A673 (cell line): ENCODE measurements around the gene MYLIP.

Experiments
- EZH2 ChIP-seq: fragments of 200-600 bp; sonication (generic); IDR thresholded peaks from 2 replicates; pipeline ENCODE4 v1.6.1; 2017; ENCODE audit warnings: borderline replicate concordance, low read depth, mild to moderate bottlenecking, mixed read lengths, antibody characterized with exemption, low read length; ENCODE audit not compliant: poor library complexity, severe bottlenecking
- TF ChIP-seq, protein P1 (sequence below): fragments of 300-800, 200-600 bp; sonication (generic); conservative IDR thresholded peaks from 2 replicates; pipeline ENCODE4 v1.5.1; 2017; ENCODE audit warnings: low read depth, mild to moderate bottlenecking, antibody characterized with exemption, low read length, moderate library complexity, mixed read lengths

DNA sequence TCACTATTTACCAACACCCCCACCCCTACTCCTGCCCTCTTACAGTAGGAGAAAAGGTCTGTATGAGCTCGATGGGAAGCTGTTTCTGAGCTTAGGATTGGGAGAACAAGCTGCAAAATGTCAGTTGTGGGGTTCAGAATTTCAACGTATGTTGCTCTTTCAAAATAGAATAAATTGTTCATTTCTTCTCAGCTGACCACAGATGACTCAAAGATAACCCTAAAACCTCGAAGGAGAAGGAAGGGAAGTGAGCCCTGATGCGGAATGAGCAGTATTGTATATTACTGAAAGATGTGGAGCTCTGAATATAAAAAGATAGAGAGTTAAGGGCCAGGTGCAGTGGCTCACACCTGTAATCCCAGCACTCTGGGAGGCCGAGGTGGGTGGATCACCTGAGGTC lies 35.9 kb upstream of the MYLIP start:
- TF ChIP-seq, protein P1, sequence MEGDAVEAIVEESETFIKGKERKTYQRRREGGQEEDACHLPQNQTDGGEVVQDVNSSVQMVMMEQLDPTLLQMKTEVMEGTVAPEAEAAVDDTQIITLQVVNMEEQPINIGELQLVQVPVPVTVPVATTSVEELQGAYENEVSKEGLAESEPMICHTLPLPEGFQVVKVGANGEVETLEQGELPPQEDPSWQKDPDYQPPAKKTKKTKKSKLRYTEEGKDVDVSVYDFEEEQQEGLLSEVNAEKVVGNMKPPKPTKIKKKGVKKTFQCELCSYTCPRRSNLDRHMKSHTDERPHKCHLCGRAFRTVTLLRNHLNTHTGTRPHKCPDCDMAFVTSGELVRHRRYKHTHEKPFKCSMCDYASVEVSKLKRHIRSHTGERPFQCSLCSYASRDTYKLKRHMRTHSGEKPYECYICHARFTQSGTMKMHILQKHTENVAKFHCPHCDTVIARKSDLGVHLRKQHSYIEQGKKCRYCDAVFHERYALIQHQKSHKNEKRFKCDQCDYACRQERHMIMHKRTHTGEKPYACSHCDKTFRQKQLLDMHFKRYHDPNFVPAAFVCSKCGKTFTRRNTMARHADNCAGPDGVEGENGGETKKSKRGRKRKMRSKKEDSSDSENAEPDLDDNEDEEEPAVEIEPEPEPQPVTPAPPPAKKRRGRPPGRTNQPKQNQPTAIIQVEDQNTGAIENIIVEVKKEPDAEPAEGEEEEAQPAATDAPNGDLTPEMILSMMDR = no peak
- no peak for TF ChIP-seq EZH2
